SK-N-SH treated with all-trans-retinoic acid at 6 μM for 48 hours (cell line): ENCODE data around the gene IMMT.

Experiments used
- ATAC-seq: fragments of 200-7000 bp; cut with Tn5 transposase; 3 replicates; pipeline ENCODE4 v1.9.1; 2020; ENCODE audit warnings: mild to moderate bottlenecking, moderate library complexity
- ARNTL ChIP-seq: fragments of 450-650 bp; formaldehyde crosslinking; IDR thresholded peaks from 2 replicates; pipeline ENCODE4 v1.5.0; 2020; ENCODE audit warnings: low read depth, mild to moderate bottlenecking, moderate library complexity, borderline replicate concordance
- CREB5 ChIP-seq: fragments of 250-450 bp; sonication (Bioruptor Pico); IDR thresholded peaks from 2 replicates; pipeline ENCODE4 v1.5.1; 2020; ENCODE audit warnings: low read depth, mild to moderate bottlenecking, moderate library complexity
- CSDC2 ChIP-seq: fragments of 250-450 bp; sonication (Bioruptor Pico); IDR thresholded peaks from 2 replicates; pipeline ENCODE4 v1.5.0; 2020; ENCODE audit warnings: mild to moderate bottlenecking, moderate library complexity
- ESRRG ChIP-seq: fragments of 250-450 bp; sonication (Bioruptor Pico); IDR thresholded peaks from 2 replicates; pipeline ENCODE4 v1.6.1; 2021; ENCODE audit warnings: mild to moderate bottlenecking
- GLIS3 ChIP-seq: fragments of 250-450 bp; sonication (Bioruptor Pico); IDR thresholded peaks from 2 replicates; pipeline ENCODE4 v1.5.0; 2020; ENCODE audit warnings: mild to moderate bottlenecking, moderate library complexity
- ISL1 ChIP-seq: fragments of 250-450 bp; sonication (Bioruptor Pico); IDR thresholded peaks from 2 replicates; pipeline ENCODE4 v2.1.2; 2022; ENCODE audit warnings: mild to moderate bottlenecking, moderate library complexity
- PPARA ChIP-seq: fragments of 250-450 bp; sonication (Bioruptor Pico); IDR thresholded peaks from 2 replicates; pipeline ENCODE4 v1.5.0; 2020; ENCODE audit warnings: mild to moderate bottlenecking, borderline replicate concordance
- RARB ChIP-seq: fragments of 250-450 bp; sonication (Bioruptor Pico); IDR thresholded peaks from 2 replicates; pipeline ENCODE4 v1.8.0; 2021; ENCODE audit warnings: mild to moderate bottlenecking, moderate library complexity
- TCF4 ChIP-seq: fragments of 250-450 bp; sonication (Bioruptor Pico); IDR thresholded peaks from 2 replicates; pipeline ENCODE4 v1.8.0; 2021; ENCODE audit warnings: mild to moderate bottlenecking, moderate library complexity, borderline replicate concordance
- TOX ChIP-seq: fragments of 250-450 bp; sonication (Bioruptor Pico); IDR thresholded peaks from 2 replicates; pipeline ENCODE4 v1.8.0; 2021; ENCODE audit warnings: mild to moderate bottlenecking, moderate library complexity, borderline replicate concordance
- TSHZ2 ChIP-seq: fragments of 250-450 bp; sonication (Bioruptor Pico); IDR thresholded peaks from 2 replicates; pipeline ENCODE4 v1.5.0; 2020; ENCODE audit warnings: mild to moderate bottlenecking, moderate library complexity
- ZC3H10 ChIP-seq: fragments of 250-450 bp; sonication (Bioruptor Pico); IDR thresholded peaks from 2 replicates; pipeline ENCODE4 v1.5.1; 2021; ENCODE audit warnings: mild to moderate bottlenecking, moderate library complexity
- ZFP3 ChIP-seq: fragments of 250-450 bp; sonication (Bioruptor Pico); IDR thresholded peaks from 2 replicates; pipeline ENCODE4 v1.5.0; 2020; ENCODE audit warnings: mild to moderate bottlenecking, moderate library complexity
- ZNF565 ChIP-seq: fragments of 450-650 bp; formaldehyde crosslinking; conservative IDR thresholded peaks from 2 replicates; pipeline ENCODE4 v1.5.0; 2020; ENCODE audit warnings: low read depth, mild to moderate bottlenecking, moderate library complexity
- ZNF70 ChIP-seq: fragments of 450-650 bp; formaldehyde crosslinking; IDR thresholded peaks from 2 replicates; pipeline ENCODE4 v1.5.0; 2020; ENCODE audit warnings: mild to moderate bottlenecking, moderate library complexity
- ZNF8 ChIP-seq: fragments of 450-650 bp; formaldehyde crosslinking; IDR thresholded peaks from 2 replicates; pipeline ENCODE4 v1.5.0; 2020; ENCODE audit warnings: mild to moderate bottlenecking, moderate library complexity
- TF ChIP-seq, protein P1 (sequence below): fragments of 250-450 bp; sonication (Bioruptor Pico); IDR thresholded peaks from 2 replicates; pipeline ENCODE4 v1.8.0; 2021; ENCODE audit warnings: low read depth, mild to moderate bottlenecking, moderate library complexity, borderline replicate concordance
- TF ChIP-seq, protein P2 (sequence below): fragments of 250-450 bp; sonication (Bioruptor Pico); IDR thresholded peaks from 2 replicates; pipeline ENCODE4 v1.5.1; 2021; ENCODE audit warnings: mild to moderate bottlenecking, moderate library complexity

The IMMT gene

GRCh38 chr2:86211796-86212188 is 16.5 kb upstream of the IMMT start (continued):
- TF ChIP-seq, protein P1, sequence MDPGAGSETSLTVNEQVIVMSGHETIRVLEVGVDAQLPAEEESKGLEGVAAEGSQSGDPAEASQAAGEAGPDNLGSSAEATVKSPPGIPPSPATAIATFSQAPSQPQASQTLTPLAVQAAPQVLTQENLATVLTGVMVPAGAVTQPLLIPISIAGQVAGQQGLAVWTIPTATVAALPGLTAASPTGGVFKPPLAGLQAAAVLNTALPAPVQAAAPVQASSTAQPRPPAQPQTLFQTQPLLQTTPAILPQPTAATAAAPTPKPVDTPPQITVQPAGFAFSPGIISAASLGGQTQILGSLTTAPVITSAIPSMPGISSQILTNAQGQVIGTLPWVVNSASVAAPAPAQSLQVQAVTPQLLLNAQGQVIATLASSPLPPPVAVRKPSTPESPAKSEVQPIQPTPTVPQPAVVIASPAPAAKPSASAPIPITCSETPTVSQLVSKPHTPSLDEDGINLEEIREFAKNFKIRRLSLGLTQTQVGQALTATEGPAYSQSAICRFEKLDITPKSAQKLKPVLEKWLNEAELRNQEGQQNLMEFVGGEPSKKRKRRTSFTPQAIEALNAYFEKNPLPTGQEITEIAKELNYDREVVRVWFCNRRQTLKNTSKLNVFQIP (CRISPR knock-in tag) = no peak
- TF ChIP-seq CREB5 (CRISPR knock-in tag) (no peak), PPARA (CRISPR knock-in tag) (no peak), ARNTL (no peak), ZFP3 (CRISPR knock-in tag) (no peak)
- TF ChIP-seq, protein P2, sequence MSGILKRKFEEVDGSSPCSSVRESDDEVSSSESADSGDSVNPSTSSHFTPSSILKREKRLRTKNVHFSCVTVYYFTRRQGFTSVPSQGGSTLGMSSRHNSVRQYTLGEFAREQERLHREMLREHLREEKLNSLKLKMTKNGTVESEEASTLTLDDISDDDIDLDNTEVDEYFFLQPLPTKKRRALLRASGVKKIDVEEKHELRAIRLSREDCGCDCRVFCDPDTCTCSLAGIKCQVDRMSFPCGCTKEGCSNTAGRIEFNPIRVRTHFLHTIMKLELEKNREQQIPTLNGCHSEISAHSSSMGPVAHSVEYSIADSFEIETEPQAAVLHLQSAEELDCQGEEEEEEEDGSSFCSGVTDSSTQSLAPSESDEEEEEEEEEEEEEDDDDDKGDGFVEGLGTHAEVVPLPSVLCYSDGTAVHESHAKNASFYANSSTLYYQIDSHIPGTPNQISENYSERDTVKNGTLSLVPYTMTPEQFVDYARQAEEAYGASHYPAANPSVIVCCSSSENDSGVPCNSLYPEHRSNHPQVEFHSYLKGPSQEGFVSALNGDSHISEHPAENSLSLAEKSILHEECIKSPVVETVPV = no peak

GRCh38 chr2:86211033-86211795 is 16.0 kb upstream of the IMMT start:
- TF ChIP-seq TSHZ2 (no peak), TOX (no peak), ISL1 (CRISPR knock-in tag) (no peak), ARNTL (no peak), ZFP3 (CRISPR knock-in tag) (no peak), CSDC2 (CRISPR knock-in tag) (no peak)

GRCh38 chr2:86204458-86204857 is 9.2 kb upstream of the IMMT start:
- TF ChIP-seq ZC3H10 (CRISPR knock-in tag) = no peak
- TF ChIP-seq ESRRG (CRISPR knock-in tag) = no peak
- no peak for TF ChIP-seq PPARA (CRISPR knock-in tag)
- TF ChIP-seq ZNF70 (CRISPR knock-in tag) = no peak
- no peak for TF ChIP-seq TCF4
- TF ChIP-seq ISL1 (CRISPR knock-in tag) = no peak
- TF ChIP-seq ZNF8 = no peak
- no peak for TF ChIP-seq RARB (CRISPR knock-in tag)
- TF ChIP-seq CREB5 (CRISPR knock-in tag) = no peak
- TF ChIP-seq, protein P1 (CRISPR knock-in tag) = no peak
- TF ChIP-seq GLIS3 (CRISPR knock-in tag) = no peak
- no peak for TF ChIP-seq ZNF565 (CRISPR knock-in tag)
- TF ChIP-seq TSHZ2 = no peak
- no peak for ATAC-seq

More at GRCh38 chr2:86211033-86211795, 16.0 kb upstream of the IMMT start:
- ATAC-seq = no peak
